ENCODE results near the gene TERT.

GRCh38 chr5:1257841-1258240 is 37.0 kb downstream of the TERT start:
- no peak for TF ChIP-seq CTCF (conservative IDR thresholded peaks at IDR 0.05; ENCODE audit: low read depth, low read length)
- no peak for TF ChIP-seq EZH2 (IDR thresholded peaks at IDR 0.05; ENCODE audit: low read length, unreplicated experiment)

All from PC-3 (cell line).